Skin of body (tissue), 3 donors: ENCODE measurements around the gene ARHGEF28. TPM values are rescaled to one million over a fixed set of nuclear protein-coding genes. Genes with fewer than 3 reads are reported as not detected.

ENCODE experiments used
- DNase-seq: peaks from one replicate; lab custom pipeline; 2025; lab: John Stamatoyannopoulos, UW
- small RNA-seq: library from RNA; depleted of rRNA; stranded (forward); fragments of <200 nt; gene quantifications from one replicate; pipeline ENCODE3, GENCODE V24; 2014; ENCODE audit warnings: low replicate concordance
- total RNA-seq: library from RNA; depleted of rRNA; stranded (reverse); fragments of >200 nt; gene quantifications from one replicate; pipeline ENCODE4 v1.2.3, GENCODE V29; 2014

ARHGEF28 gene
- total RNA-seq, 1 donor from 2014 or later: 19.2 TPM

DNA sequence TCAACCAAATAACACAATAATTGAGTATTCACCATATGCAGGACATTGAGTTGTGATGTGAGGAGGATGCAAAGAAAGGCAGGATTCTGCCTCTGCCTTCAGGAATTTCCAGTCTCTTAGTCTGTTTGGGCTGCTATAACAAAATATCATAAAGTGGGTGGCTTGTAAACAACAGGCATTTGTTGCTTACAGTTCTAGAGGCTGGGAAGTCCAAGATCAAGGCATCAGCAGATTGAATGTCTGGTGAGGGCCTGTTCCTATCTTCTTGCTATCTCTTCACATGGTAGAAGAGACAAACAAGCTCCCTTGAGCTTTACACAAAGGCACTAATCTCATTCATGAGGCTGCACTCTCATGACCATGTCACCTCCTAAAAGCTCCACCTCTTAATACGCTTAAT lies 360.7 kb downstream of the ARHGEF28 start:
- DNase-seq: no peak

GRCh38 chr5:73987915-73988314 lies 361.9 kb downstream of the ARHGEF28 start:
- DNase-seq: no peak

DNA sequence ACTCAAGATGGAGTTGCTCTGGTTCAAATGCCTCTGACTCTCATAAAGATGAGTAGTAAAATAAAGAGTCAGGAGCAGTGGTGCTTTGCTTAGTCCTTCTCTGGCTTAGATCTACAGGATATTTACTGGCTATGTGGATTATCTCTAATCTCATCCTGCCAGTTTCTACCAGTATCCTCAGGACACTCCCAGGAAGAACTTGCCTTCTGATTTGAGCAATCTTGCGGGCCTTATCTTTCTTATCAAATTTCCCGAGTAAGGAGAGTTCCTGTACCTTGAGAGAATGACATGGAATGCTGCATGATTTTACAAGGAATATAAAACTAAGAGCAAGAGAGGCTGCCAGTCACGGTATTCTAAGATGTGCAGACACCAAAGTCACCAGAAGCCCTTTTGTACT lies 364.0 kb downstream of the ARHGEF28 start:
- DNase-seq: no peak

Small RNAs within 50 kb of the gene (small RNA-seq; reads per million reads assigned to genes)
- gene RNU7-196P: not detected

Other genes starting within 250 kb of the ARHGEF28 start
- 1.4 TPM for gene FOXD1, start 177.4 kb upstream of the ARHGEF28 start, total RNA-seq
- gene BTF3, start 127.8 kb upstream of the ARHGEF28 start, total RNA-seq: 355 TPM
- 33.8 TPM for gene ANKRA2, start 60.6 kb upstream of the ARHGEF28 start, total RNA-seq
- gene UTP15, start 60.5 kb upstream of the ARHGEF28 start, total RNA-seq: 19.6 TPM